Epithelial cell of prostate (primary cell): ENCODE results near the gene PCNP.
"Not testable (repeated sequence)": the region's sequence is repeated elsewhere in the genome, so short reads cannot be mapped to it uniquely, and the experiment has no call there.

Experiments
- DNase-seq: peaks from one replicate; pipeline ENCODE4 v3.0.0-alpha.2; 2011; ENCODE audit warnings: low read depth, low spot score
- H3K27ac ChIP-seq: fragments of 450-650 bp; 2 replicates; pipeline ENCODE4 v1.5.1; 2017; ENCODE audit warnings: mild to moderate bottlenecking

PCNP gene

DNA sequence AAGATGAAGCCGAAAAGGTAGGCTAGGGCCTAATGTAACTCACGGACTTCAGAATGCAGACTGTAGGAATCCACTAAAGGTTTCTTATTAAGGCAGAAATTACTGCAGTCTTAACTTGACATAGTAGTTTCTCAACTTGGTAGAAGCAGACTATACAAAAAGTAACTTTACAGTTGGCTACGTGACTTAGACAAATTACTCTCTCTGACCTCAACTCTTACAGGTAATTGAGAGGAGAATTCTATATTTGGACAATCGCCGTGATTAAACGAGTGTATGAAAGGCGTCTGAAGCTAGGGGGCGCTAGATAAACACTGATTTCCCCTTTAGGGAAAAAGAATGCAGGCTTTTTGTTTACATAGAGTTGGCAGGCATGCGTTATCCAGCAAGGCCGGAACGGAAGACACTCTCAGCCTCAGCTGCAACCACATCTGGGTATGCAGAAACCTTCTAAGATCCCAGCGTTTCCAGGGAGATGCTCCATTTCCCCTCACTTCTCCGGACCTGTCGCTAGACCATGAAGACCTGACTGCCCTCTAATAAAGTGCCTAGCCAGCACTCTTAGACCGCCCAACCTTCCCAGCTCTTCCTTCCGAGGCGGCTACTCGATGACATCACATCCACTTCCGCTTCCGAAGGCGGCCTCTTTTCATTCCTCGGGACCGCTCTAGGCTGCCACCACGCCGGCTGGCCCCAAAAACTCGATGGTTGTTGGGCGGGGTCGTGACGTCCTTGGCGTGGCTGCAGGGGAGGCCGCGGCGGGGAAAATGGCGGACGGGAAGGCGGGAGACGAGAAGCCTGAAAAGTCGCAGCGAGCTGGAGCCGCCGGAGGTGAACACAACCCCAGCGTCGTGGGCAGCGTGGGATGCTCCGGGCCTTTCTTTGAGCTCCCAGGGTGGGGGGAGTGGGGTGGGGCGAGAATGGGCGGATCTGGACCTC, at the start of gene PCNP:
Gene PCNP, plus strand, starts transcription at position 732 of the 939 bp plus-strand sequence. Its CDS starts 36 bp downstream, at position 768.
- DNase-seq: peak; percentile 96
- H3K27ac ChIP-seq: peak within 1 kb of the TSS; percentile 98

DNA sequence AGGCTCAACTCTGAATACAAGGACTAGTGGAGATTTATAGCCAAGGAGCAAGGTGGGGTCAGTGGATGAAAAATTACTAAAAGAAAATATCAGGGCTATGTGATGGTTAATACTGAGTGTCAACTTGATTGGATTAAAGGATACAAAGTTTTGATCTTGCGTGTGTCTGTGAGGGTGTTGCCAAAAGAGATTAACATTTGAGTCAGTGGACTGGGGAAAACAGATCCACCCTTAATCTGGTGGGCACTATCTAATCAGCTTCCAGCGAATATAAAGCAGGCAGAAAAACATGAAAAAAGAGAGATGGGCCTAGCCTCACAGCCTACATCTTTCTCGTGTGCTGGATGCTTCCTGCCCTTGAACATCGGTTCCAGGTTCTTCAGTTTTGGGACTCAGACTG, 46.5 kb upstream of the PCNP start:
- DNase-seq: no peak
- H3K27ac ChIP-seq: no peak overlapping the region

DNA sequence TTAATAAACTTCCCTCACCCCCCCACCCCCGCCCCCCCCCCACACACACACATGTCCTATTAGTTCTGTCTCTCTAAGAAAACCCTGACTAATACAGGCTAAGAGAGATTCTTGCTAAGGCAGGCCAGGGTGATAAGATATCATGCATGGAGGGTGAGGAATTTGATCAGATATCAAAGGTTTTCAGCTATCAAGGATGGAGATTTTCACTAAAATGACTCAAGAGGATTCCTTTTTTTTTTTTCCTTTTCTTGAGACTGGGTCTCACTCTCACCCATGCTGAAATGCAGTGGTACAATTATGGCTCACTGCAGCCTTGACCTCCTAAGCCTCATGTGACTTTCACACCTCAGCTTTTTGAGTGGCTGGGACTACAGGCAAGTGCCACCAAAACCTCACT, 46.1 kb upstream of the PCNP start:
- H3K27ac ChIP-seq: no peak overlapping the region
- no peak for DNase-seq

GRCh38 chr3:101529816-101530685, 43.9 kb upstream of the PCNP start:
- no peak for DNase-seq
- H3K27ac ChIP-seq: no peak overlapping the region

GRCh38 chr3:101530686-101531047, 43.3 kb upstream of the PCNP start:
- DNase-seq: no peak
- H3K27ac ChIP-seq: no peak overlapping the region

- DNase-seq: no peak
- no peak overlapping the region for H3K27ac ChIP-seq
These were observed 42.4 kb upstream of the PCNP start for GRCh38 chr3:101531473-101532086.

- DNase-seq: no peak
- H3K27ac ChIP-seq: peak overlapping the region; percentile 24
These were observed 41.0 kb upstream of the PCNP start for GRCh38 chr3:101532783-101533602.

DNA sequence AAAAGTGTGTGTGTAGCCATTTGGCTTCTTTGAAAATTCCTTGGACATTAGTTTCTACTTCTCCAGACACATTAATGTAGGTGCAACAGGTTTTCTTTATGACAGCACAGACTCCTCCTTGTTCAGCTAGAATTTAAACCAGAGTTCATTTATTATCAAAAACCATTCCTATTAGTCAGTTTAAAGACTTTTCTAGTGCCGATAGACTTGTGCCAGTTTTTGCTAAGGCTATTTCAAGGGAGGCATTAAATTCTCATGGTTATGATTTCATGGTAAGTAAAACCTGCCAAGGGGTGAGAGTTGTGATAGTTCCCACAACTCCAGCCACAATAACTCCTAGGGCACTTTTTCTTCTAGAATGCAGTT, 40.4 kb upstream of the PCNP start:
- no peak for DNase-seq
- peak overlapping the region; percentile 24 for H3K27ac ChIP-seq

DNA sequence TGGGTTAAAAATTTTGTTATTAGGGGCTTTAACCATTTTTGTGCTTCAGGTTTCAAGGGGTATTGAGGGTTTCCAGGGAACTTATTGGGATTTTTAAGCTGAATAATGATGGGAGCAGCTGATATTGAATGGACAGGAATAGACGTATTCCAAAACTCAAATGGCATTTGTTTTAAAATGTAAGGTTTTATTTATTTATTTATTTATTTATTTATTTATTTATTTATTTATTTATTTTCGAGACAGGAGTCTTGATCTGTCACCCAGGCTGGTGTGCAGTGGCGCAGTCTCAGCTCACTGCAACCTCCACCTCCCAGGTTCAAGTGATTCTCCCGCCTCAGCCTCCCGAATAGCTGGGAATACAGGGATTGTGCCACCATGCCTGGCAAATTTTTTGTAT, 38.8 kb upstream of the PCNP start:
- H3K27ac ChIP-seq: no peak overlapping the region
- DNase-seq: no peak

DNA sequence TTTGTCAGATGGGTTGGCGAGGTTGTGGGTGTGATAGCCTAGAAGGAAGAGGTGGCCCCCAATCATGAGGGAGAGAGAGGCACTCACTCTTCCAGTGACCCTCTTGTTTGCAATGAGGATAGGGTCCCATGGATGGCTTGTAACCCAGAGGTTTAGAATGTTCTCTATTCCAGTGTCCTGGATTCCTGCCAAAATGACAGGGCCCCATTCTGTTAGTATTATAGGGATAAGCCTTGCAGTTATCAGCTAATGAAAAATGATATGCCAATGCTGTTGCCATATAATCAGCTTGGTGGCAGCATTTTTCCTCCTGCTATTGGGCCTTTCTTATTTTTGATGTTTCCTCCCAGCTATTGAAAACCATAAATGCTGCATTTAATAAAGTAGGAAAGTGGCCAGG, 37.7 kb upstream of the PCNP start:
- no peak for DNase-seq
- H3K27ac ChIP-seq: no peak overlapping the region

GRCh38 chr3:101536955-101537354, 37.0 kb upstream of the PCNP start:
- not testable (repeated sequence) for H3K27ac ChIP-seq, DNase-seq

GRCh38 chr3:101542957-101543356, 31.0 kb upstream of the PCNP start:
- DNase-seq: no peak
- H3K27ac ChIP-seq: no peak overlapping the region

DNA sequence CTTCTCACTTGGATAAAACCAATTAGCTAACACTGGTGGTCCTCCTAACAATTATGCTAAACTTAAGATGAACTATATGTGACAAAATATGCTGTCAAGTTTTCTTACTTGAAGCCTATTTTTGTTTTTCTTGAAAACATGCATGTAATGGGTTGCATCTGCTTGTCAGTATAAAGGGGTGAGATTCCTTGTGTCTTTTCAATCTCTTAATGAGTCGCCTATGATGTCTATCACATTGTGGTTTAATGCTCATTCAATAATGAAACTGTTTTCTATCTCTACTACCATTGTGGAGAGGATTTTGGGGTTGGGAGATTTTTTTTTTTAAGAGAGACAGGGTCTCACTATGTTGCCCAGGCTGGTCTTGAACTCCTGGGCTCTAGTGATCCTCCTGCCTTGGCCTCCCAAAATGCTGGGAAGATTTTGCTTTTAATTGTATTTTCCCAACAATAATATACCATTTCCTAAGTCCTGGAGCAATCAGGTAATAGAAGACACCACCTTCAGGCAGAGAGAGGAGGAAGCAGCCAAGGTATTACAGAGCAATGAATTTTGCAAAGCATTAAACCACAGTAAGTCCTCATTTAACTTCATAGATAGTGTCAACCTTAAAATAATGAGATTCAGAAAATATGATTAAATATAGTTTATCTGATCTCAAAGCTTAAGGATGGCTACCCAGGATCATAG, 29.7 kb upstream of the PCNP start:
- H3K27ac ChIP-seq: no peak overlapping the region
- DNase-seq: no peak

- H3K27ac ChIP-seq: no peak overlapping the region
- no peak for DNase-seq
These were observed 25.4 kb upstream of the PCNP start for GRCh38 chr3:101548527-101549105.

DNA sequence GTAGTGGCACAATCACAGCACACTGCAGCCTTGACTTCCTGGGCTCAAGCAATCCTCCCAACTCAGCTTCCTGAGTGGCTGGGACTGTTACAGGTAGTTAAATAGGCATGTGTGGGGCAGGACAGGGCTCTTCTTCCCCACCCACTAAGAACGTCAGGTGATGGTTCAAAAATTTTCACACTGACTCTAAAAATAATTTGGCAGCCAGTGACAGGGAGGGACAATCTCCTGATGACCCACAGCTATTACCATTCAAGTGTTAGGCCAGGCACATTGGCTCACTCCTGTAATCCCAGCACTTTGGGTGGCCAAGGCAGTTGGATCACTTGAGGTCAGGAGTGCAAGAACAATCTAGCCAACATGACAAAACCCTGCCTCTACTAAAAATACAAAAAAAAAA, 24.5 kb upstream of the PCNP start:
- no peak overlapping the region for H3K27ac ChIP-seq
- DNase-seq: no peak

GRCh38 chr3:101551359-101552081, 22.5 kb upstream of the PCNP start:
- DNase-seq: not testable (repeated sequence)

DNA sequence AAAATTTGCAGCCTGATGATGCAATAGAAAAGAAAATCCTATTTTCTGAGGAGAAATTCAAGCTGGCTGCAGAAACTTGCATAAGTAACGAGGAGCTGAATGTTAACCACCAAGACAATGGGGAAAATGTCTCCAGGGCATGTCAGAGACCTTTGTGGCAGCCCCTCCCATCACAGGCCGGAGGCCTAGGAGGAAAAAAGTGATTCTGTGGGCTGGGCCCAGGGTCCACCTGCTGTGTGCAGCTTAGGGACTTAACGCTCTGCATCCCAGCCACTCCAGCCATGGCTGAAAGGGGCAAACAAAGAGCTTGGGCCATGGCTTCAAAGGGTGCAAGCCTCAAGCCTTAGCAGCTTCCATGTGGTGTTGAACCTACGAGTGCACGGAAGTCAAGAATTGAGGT, 20.6 kb upstream of the PCNP start:
- DNase-seq: not testable (repeated sequence)

More at GRCh38 chr3:101551359-101552081, 22.5 kb upstream of the PCNP start:
- not testable (repeated sequence) for H3K27ac ChIP-seq

GRCh38 chr3:101556064-101556463, 17.9 kb upstream of the PCNP start:
- DNase-seq: no peak
- no peak overlapping the region for H3K27ac ChIP-seq

More for the DNA sequence above, 20.6 kb upstream of the PCNP start:
- not testable (repeated sequence) for H3K27ac ChIP-seq
